ENCODE data around the gene IQSEC1. TPM values are rescaled to one million over a fixed set of nuclear protein-coding genes. Genes with fewer than 3 reads are reported as not detected.

IQSEC1 gene
- total RNA-seq, 1 experiment from 2014 or later, result 28.1 TPM

- TF ChIP-seq TCF7L2 (IDR thresholded peaks at IDR 0.05; ENCODE audit: borderline replicate concordance, extremely low read depth, insufficient read depth, insufficient read length) (no peak), POLR2A (IDR thresholded peaks at IDR 0.05; ENCODE audit: borderline replicate concordance, extremely low read depth, insufficient read depth, insufficient read length) (no peak)
Observed at GRCh38 chr3:13074006-13074375, 762 bp upstream of the IQSEC1 start (continued).

- H3K9ac ChIP-seq (ENCODE audit: low read length), result no peak overlapping the region
- no peaks in the 10 kb centered on the region for H3K9me2 ChIP-seq (ENCODE audit: insufficient read depth)
- H3K4me2 ChIP-seq (ENCODE audit: low read length), result no peak overlapping the region
- BruUV-seq (replicated peaks), result no TSS peak
- no peaks in the 10 kb centered on the region for H4K20me1 ChIP-seq (ENCODE audit: insufficient read depth)
- intact Hi-C loops (cut with micrococcal nuclease), result no loop called here
- no peak overlapping the region for H2AFZ ChIP-seq (ENCODE audit: low read depth, low read length, poor library complexity, severe bottlenecking)
- TF ChIP-seq EZH2phosphoT487 (IDR thresholded peaks at IDR 0.05; ENCODE audit: borderline replicate concordance) (no peak), EZH2 (IDR thresholded peaks at IDR 0.05) (no peak), CBX3 (IDR thresholded peaks at IDR 0.05; ENCODE audit: low read depth) (no peak), SRF (IDR thresholded peaks at IDR 0.05; ENCODE audit: low read depth) (no peak), YY1 (IDR thresholded peaks at IDR 0.05; ENCODE audit: extremely low read depth, insufficient replicate concordance, low read depth, low read length) (no peak), CTCF (IDR thresholded peaks at IDR 0.05 in 2 of 3, conservative IDR thresholded peaks at IDR 0.05 in 1 of 3; ENCODE audit: borderline replicate concordance in 1 of 3, insufficient read depth in 1 of 3, low read depth in 2 of 3, low read length in 2 of 3) (no peak), TCF7L2 (IDR thresholded peaks at IDR 0.05; ENCODE audit: borderline replicate concordance, extremely low read depth, insufficient read depth, insufficient read length) (no peak), ZFX (IDR thresholded peaks at IDR 0.05) (no peak), ATF3 (IDR thresholded peaks at IDR 0.05) (no peak), CEBPB (IDR thresholded peaks at IDR 0.05; ENCODE audit: low read depth) (no peak), POLR2AphosphoS5 (IDR thresholded peaks at IDR 0.05; ENCODE audit: low read depth, low read length) (no peak), EGR1 (IDR thresholded peaks at IDR 0.05; ENCODE audit: low read depth) (no peak)
- no peaks in the 10 kb centered on the region for H3K9me3 ChIP-seq (ENCODE audit: control insufficient read depth in 1 of 2, insufficient read depth in 1 of 2, low read depth in 1 of 2, low read length in 2 of 2)
- ChIA-PET RAD21 (ENCODE audit: low non-redundant PET in 1 of 2, low total read pairs in 2 of 2, uncharacterized antibody in 2 of 2, unreplicated experiment in 2 of 2) (no interaction called here), CTCF (no interaction called here), POLR2A (no interaction called here)
- H3K4me3 ChIP-seq (replicated peaks in 1 of 2; ENCODE audit: low read depth in 1 of 2, low read length in 2 of 2), result no peak overlapping the region
- DNase-seq (ENCODE audit: low read depth, low spot score), result no peak
- no peaks in the 10 kb centered on the region for H3K4me1 ChIP-seq (ENCODE audit: control insufficient read depth in 1 of 2, insufficient read depth in 2 of 2, low read length in 2 of 2)
- no peak for ATAC-seq
- no peaks in the 10 kb centered on the region for H3K36me3 ChIP-seq (ENCODE audit: control insufficient read depth in 1 of 2, insufficient read depth in 2 of 2, low read length in 2 of 2)
- H3K27ac ChIP-seq (ENCODE audit: low read depth, low read length), result no peak overlapping the region
- no peaks in the 10 kb centered on the region for H3K79me2 ChIP-seq (ENCODE audit: insufficient read depth, low read length)
- peaks cover 25% of the 10 kb centered on the region for H3K27me3 ChIP-seq (ENCODE audit: insufficient read depth, low read length)
Observed at GRCh38 chr3:13072600-13073325, 466 bp downstream of the IQSEC1 start.
